Muscle layer of duodenum (tissue), 2 donors: ENCODE results near the gene MUC13.
A peak's percentile ranks its signal among the peaks of the same experiment; 100 is the strongest.

Source experiments
- H3K27ac ChIP-seq: one replicate; pipeline ENCODE4 v1.7.0; 2013; ENCODE audit warnings: mild to moderate bottlenecking, low read length
- H3K27me3 ChIP-seq: one replicate; pipeline ENCODE4 v1.7.0; 2013; ENCODE audit warnings: low read depth, mild to moderate bottlenecking, control low read depth, low read length
- H3K36me3 ChIP-seq, 2 donors: one replicate each; pipeline ENCODE4 v1.7.0; 2013; ENCODE audit warnings: low read length in 2 of 2, control low read depth in 1 of 2, mild to moderate bottlenecking in 1 of 2; ENCODE audit not compliant: insufficient read depth in 2 of 2, control insufficient read depth in 1 of 2
- H3K4me1 ChIP-seq, 2 donors: one replicate each; pipeline ENCODE4 v1.7.0; 2013; ENCODE audit warnings: low read length in 2 of 2, mild to moderate bottlenecking in 2 of 2, control low read depth in 1 of 2, moderate library complexity in 1 of 2; ENCODE audit not compliant: insufficient read depth in 2 of 2, control insufficient read depth in 1 of 2
- H3K4me3 ChIP-seq, 2 donors: one replicate each; pipeline ENCODE4 v1.7.0; 2013; ENCODE audit warnings: low read length in 2 of 2, low read depth in 1 of 2, mild to moderate bottlenecking in 1 of 2
- H3K9me3 ChIP-seq, 2 donors: one replicate each; pipeline ENCODE4 v1.7.0; 2013; ENCODE audit warnings: low read length in 2 of 2, control low read depth in 1 of 2, mild to moderate bottlenecking in 1 of 2; ENCODE audit not compliant: control insufficient read depth in 1 of 2
- donor health status: healthy.

The MUC13 gene

DNA sequence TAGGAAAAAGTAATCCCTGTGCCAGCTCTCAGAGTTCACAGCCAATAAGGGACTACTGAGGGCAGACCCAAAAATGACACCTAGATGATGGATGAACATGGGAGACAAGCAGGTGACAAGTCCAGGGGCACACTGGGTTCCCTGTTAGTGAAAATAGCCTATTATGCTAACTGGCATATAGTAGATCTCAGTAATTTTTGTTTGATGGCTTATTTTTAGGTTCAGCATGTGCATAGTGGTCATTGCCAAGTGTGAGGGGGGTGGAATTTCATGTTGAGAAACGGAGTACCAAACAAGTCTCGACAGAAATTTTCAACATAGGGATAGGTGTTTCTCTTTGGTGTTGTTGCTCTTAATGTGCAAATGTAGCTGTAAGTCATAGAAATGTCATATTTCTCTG lies 41.0 kb downstream of the MUC13 start:
- no peaks in the 10 kb centered on the region for H3K4me1 ChIP-seq
- no peaks in the 10 kb centered on the region for H3K9me3 ChIP-seq
- no peaks in the 10 kb centered on the region for H3K36me3 ChIP-seq
- no peaks in the 10 kb centered on the region for H3K27me3 ChIP-seq
- no peak overlapping the region for H3K27ac ChIP-seq
- no peak overlapping the region for H3K4me3 ChIP-seq

DNA sequence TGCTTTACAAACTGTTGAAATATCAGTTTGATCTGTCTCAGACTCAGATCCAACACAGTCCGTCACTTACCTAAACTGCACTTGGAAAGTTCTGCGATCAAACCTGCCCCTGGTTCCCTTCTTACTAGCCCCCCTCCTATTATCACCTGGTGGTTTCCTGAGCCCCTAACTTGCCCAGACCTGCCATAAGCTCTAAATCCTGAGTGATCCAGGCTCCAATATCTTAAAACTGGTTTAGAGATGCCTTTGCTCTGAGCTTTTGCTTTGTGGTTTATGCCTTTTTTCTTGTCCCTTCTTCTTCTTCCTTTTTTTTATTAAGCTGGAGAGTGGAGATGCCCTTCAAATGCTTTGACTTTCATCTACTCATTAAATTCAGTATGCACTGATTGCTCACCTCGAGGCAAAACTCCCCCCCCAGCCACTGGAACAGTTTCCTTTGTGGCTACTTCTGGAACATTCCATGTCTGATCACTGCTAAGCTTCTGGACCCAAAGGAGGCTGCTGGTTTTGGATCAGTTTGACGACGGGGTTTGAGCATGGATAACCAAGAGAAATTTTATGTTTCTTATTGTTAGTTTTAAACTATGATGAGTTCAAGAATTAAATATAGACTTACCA lies 43.9 kb downstream of the MUC13 start:
- no peak overlapping the region for H3K27ac ChIP-seq

DNA sequence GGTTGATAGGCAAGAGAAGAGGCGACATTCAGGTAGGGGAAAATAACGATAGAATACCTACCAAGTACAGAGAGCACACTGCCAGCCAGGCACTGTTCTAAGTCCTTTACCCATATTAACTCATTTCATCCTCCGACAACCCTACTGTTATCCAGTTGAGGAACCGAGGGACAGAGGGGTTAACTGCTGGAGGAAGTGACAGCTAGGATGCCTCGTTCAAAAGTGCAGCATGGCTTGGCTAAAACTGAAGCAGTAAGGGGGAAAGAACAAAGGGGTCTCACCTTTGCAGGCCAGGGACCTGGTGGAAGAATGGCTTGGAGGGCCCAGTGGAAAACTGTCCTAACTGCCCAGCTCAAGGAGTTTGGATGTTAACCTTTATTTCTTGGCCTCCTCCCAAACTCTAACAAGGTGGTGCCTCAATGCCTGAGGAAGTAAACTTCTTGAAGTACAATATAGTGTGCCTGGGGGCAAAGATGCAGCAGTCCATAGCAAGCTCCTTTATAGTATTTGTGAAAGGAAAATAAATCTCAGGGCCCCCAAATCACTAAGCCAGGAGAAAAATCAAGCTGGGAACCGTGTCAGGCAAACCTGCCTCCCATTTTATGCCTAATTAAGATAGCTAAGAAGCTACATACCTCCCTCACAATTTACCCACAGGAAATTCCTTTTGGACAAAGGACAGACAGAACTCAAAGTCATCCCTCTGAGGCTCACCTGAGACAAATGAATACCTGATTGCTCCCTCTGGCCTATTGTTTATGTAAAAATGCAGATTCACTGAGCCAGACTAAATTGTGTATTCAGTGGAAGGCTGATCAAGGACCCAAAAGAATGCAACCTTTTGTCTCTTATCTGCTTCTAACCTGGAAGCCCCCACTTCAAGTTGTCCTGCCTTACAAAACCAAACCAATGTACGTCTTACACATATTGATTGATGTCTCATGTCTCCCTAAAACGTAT lies 45.8 kb downstream of the MUC13 start:
- Histone ChIP-seq H3K36me3 (no peaks in the 10 kb centered on the region), H3K27ac (no peak overlapping the region), H3K27me3 (no peaks in the 10 kb centered on the region), H3K4me1 (no peaks in the 10 kb centered on the region), H3K4me3 (no peak overlapping the region), H3K9me3 (no peaks in the 10 kb centered on the region)

More for the DNA sequence above, 43.9 kb downstream of the MUC13 start:
- H3K9me3 ChIP-seq, result no peaks in the 10 kb centered on the region
- no peaks in the 10 kb centered on the region for H3K36me3 ChIP-seq
- no peaks in the 10 kb centered on the region for H3K27me3 ChIP-seq
- no peaks in the 10 kb centered on the region for H3K4me1 ChIP-seq
- H3K4me3 ChIP-seq, result no peak overlapping the region

DNA sequence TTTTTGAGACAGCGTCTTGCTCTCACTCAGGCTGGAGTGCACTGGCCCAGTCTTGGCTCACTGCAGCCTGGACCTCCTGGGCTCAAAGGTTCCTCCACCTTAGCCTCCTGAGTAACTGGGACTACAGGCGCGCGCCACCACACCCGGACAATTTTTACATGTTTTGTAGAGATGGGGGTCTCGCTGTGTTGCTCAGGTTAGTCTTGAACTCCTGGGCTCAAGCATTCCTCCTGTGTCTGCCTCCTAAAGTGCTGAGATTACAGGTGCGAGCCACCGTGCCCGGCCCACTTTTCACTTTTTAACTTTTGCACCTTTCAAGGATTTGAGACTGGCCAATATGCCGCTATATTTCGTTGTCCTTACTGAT lies 46.6 kb downstream of the MUC13 start:
- no peak overlapping the region for H3K27ac ChIP-seq
- H3K27me3 ChIP-seq, result no peaks in the 10 kb centered on the region
- H3K36me3 ChIP-seq, result no peaks in the 10 kb centered on the region
- H3K9me3 ChIP-seq, result no peaks in the 10 kb centered on the region
- no peaks in the 10 kb centered on the region for H3K4me1 ChIP-seq
- H3K4me3 ChIP-seq, result peak overlapping the region; percentile 53 to 77

DNA sequence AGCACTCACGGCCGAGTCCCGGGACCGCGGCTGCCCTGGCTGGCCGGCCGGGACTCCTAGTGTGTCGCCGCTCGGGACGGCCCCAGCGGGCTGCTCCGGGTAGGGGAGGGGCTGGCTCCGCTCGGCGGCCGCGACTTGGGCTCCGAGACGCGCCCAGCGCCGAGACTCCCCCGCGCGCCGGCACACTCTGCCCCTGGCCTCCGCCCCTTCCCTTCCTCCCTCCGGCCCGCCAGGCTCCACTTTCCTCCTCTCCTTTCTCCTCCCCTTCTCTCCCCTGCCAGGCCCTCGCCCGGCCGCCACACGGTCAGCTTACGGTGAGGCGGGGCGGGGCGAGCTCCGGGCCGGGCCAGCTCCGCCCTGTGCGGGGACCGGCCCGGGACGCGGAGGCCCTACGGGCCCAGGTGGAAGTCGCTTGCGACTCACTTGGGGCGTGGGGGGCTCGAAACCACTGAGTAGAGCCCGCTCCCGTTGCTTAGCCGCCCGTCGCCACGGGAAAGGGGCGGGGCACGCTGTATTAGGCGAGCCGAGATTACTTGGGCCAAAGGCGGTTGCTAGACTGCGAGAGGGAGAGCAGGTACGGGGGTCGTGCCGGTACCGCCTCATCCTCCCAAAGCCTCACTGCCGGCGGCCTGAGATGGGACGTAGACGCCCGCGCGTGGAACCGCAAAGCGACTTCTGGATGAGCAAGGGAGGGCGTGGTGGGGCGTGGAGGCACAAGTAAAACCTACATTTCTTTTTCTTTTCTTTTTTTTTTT lies 47.2 kb downstream of the MUC13 start, which contains the start of gene ITGB5:
Gene ITGB5 (minus strand): TSS at position 189 of the 755 bp plus-strand sequence. CDS start 365 bp downstream, outside the sequence.
- no peak within 1 kb of the TSS for H3K27ac ChIP-seq
- no peaks in the 10 kb centered on the region for H3K27me3 ChIP-seq
- H3K4me1 ChIP-seq, result no peaks in the 10 kb centered on the region
- H3K36me3 ChIP-seq, result no peaks in the 10 kb centered on the region
- H3K9me3 ChIP-seq, result no peaks in the 10 kb centered on the region
- H3K4me3 ChIP-seq, result peak within 1 kb of the TSS; percentile 60 to 78

DNA sequence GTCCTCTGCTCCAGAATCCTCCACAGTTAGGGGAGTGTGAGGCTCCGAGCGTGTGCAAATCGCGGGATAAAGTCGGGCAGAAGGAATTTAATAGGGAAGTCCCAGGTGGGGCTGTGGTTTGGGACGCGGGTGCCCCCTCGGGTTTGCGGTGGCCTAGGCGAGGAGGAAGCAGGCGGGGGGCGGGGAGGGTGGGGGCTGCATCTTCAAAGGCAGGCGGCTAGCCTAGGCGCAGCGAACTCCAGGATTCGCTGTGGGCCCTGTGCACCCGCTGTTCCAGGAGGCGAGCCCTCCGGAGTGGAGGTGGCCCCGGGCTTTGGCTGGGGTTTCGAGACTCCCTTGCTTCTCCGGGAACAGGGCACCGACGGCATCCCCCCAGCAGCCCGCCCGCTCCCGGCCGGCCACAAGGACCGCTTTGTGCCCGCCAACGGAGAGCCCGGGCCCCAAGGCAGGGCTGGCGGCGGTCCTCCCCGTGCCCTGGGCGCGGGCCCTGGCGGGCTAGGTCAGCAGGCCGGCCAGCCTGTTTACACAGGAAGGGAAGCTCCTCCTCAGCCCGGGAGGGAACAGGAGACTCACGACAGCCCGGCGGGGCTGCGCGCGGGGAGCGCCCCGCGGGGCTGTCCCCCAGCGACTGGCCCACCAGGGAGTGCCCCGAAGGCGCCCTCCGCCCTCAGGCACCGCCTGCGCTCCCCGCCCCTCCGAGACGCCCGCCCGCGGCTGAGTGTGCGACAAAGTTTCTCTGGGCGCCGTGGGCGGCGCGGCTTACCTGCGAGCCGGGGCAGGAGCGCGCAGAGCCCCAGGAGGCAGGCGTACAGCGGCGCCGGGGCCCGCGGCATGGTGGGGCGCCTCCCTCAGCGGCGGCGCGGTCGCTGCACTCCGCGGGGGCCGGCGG lies 48.1 kb downstream of the MUC13 start:
- Histone ChIP-seq H3K27me3 (no peaks in the 10 kb centered on the region), H3K36me3 (no peaks in the 10 kb centered on the region), H3K9me3 (no peaks in the 10 kb centered on the region), H3K4me1 (no peaks in the 10 kb centered on the region), H3K27ac (no peak overlapping the region), H3K4me3 (peak overlapping the region; percentile 60 to 78)

DNA sequence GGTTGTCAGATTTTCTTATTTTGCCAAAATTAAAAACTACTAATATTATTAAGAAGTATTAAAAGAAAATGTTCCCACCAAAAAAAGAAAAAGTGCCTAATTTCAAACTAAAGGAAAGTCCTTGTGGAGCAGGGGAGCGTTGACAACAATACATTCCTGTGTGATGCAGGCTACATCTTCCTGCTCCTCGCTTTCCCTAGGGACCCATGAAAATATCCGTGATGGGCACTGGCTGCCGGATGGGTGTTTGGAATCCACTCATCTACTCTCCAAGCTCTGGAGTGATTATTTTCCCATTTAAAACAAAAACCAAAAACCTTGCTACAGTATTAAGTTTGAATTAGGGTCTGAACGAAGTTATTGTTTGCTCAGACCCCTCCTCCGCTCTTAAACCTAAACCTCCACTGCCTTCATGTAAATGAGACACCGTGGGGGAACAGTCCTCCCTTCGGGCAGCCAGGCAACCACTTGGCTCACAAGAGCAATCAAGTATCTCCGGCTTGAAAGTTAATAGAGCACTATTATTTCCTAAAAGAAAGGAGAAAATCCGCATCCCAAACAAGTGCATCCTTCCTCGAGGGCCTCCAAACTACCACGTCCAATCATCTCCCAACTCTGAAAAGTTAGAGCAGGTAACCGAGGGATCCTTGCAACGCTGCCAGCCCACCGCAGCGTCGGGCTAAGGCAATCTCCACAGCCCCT lies 48.9 kb downstream of the MUC13 start:
- H3K36me3 ChIP-seq, result no peaks in the 10 kb centered on the region
- no peaks in the 10 kb centered on the region for H3K9me3 ChIP-seq
- H3K4me1 ChIP-seq, result no peaks in the 10 kb centered on the region
- peak overlapping the region; percentile 60 to 78 for H3K4me3 ChIP-seq
- H3K27me3 ChIP-seq, result no peaks in the 10 kb centered on the region
- H3K27ac ChIP-seq, result no peak overlapping the region

DNA sequence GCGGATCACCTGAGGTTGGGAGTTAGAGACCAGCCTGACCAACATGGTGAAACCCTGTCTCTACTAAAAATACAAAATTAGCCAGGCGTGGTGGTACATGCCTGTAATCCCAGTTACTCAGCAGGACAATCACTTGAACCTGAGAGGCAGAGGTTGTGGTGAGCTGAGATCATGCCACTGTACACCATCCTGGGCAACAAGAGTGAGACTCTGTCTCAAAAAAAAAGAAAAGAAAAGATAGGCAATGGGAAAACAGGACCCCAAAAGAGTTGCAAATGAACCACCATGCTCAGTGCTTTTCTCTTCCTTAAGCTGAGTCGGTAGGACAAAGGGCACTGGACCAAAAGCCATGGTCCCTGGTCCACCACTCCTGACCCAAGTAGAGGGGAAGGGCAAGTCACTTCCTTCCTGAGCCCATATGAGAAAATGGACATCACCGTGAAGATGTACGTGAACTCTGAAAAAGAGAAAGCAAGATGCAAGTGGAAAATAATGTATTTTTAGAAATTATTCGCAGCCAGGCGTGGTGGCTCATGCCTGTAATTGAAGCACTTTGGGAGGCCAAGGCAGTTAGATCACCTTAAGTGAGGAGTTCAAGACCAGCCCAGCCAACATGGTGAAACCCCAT lies 50.0 kb downstream of the MUC13 start:
- H3K36me3 ChIP-seq, result no peaks in the 10 kb centered on the region
- peaks cover 1 to 2% of the 10 kb centered on the region in 2 donors for H3K4me1 ChIP-seq
- no peaks in the 10 kb centered on the region for H3K9me3 ChIP-seq
- no peak overlapping the region for H3K4me3 ChIP-seq
- no peaks in the 10 kb centered on the region for H3K27me3 ChIP-seq
- no peak overlapping the region for H3K27ac ChIP-seq

DNA sequence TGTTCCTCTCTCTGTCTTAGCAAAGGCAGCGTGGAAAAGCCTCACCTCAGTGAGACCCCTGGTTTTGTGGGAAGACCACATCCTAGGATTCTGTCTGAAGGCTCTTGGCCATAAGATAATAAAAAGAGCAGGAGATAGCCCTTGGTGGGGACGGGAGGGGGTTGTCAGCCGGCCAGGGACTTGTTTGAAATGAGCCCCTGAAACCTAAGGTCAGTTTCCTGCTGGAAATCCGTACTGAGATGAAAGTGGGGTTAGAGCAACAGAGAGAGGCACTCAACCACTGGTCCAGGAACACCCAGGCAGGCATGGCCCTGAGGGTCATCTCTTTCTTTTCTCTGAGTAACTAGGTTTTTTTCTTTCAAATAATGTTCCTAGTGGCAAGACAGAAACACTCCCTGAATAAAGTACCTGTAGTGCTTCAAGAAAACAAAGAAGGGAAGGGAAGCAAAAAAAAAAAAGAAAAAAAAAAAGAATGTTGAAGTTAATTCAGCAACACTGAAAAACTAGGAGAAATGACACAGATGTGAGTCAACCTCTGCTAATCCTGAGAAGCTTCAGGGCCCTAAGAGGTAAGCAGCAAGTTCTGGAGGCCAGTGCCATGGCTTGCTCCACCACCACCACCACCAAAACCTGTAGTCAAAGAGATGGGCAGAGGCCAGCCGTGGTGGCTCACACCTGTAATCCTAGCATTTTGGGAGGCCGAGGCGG lies 50.6 kb downstream of the MUC13 start:
- no peak overlapping the region for H3K4me3 ChIP-seq
- peaks cover 8% of the 10 kb centered on the region in 2 donors for H3K4me1 ChIP-seq

More for the DNA sequence above, 50.6 kb downstream of the MUC13 start:
- H3K9me3 ChIP-seq, result no peaks in the 10 kb centered on the region
- no peaks in the 10 kb centered on the region for H3K27me3 ChIP-seq
- no peak overlapping the region for H3K27ac ChIP-seq
- H3K36me3 ChIP-seq, result no peaks in the 10 kb centered on the region
